22Rv1 (cell line): ENCODE data around the gene ZNF865.

Experiments
- ZFX ChIP-seq: fragments of 450-650 bp; IDR thresholded peaks from 2 replicates; pipeline ENCODE4 v1.6.1; 2017; ENCODE audit warnings: antibody characterized with exemption, borderline replicate concordance
- TF ChIP-seq, protein P1 (sequence below): fragments of 450-650 bp; IDR thresholded peaks from 2 replicates; pipeline ENCODE4 v1.5.1; 2017; ENCODE audit warnings: mild to moderate bottlenecking

DNA sequence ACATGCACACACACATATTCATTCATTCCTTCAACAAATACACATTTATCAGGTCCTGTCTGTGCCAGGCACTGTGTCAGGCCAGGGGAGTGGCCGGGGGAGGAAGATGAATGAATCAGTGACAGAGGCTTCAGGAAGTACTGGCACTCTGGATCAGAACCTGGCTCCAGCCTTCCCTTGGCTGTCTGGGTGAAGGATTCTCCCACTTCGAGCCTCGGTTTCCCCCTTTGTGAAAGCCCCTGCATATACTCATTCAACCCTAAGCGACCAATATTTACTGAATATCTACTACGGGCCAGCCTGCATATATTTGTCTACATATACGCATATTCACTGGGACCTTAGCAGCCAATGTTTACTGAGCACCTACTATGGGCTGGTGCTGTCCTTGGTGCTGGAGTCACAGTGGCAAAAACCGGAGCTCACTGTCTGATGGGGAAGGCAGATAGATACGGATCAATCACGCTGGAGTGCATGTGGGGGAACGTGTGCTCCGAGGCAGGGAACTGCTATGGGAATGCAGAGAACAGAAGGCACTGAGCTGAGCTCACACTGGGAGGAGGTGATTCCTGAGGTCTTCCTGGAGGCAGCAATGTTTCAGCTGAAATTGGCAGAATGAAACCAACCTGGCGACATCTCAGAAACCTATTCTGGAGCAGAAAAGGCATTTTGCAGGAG, 24.2 kb upstream of the ZNF865 start:
- TF ChIP-seq, protein P1, sequence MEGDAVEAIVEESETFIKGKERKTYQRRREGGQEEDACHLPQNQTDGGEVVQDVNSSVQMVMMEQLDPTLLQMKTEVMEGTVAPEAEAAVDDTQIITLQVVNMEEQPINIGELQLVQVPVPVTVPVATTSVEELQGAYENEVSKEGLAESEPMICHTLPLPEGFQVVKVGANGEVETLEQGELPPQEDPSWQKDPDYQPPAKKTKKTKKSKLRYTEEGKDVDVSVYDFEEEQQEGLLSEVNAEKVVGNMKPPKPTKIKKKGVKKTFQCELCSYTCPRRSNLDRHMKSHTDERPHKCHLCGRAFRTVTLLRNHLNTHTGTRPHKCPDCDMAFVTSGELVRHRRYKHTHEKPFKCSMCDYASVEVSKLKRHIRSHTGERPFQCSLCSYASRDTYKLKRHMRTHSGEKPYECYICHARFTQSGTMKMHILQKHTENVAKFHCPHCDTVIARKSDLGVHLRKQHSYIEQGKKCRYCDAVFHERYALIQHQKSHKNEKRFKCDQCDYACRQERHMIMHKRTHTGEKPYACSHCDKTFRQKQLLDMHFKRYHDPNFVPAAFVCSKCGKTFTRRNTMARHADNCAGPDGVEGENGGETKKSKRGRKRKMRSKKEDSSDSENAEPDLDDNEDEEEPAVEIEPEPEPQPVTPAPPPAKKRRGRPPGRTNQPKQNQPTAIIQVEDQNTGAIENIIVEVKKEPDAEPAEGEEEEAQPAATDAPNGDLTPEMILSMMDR: no peak
- TF ChIP-seq ZFX: no peak
